Gastroesophageal sphincter (tissue), 4 donors: ENCODE measurements around the gene LARGE1. TPM values are rescaled to one million over a fixed set of nuclear protein-coding genes. Genes with fewer than 3 reads are reported as not detected.

Source experiments
- ATAC-seq: fragments of 150-250 bp; one replicate; pipeline ENCODE4 v1.9.1; 2016; ENCODE audit warnings: mild to moderate bottlenecking, moderate library complexity
- H3K27ac ChIP-seq, 4 donors: fragments of 200-600 bp; sonication (generic) in 3 of 4; 1 replicate in 3 of 4; 2 replicates in 1 of 4; pipeline ENCODE4 v1.5.1; 2016 to 2019
- H3K27me3 ChIP-seq: fragments of 200-600 bp; sonication (generic); one replicate; pipeline ENCODE4 v1.5.1; 2019
- H3K36me3 ChIP-seq, 2 donors: fragments of 200-600 bp; sonication (generic); one replicate each; pipeline ENCODE4 v1.5.1; 2019; ENCODE audit warnings: control low read depth in 1 of 2
- H3K4me1 ChIP-seq, 3 donors: fragments of 200-600 bp; sonication (generic); 1 replicate in 2 of 3; 2 replicates in 1 of 3; pipeline ENCODE4 v1.5.1; 2016 to 2019; ENCODE audit warnings: control low read depth in 2 of 3
- H3K4me3 ChIP-seq, 2 donors: fragments of 200-600 bp; sonication (generic); one replicate each; pipeline ENCODE4 v1.5.1; 2019; ENCODE audit warnings: mild to moderate bottlenecking in 1 of 2, moderate library complexity in 1 of 2
- H3K9me3 ChIP-seq, 3 donors: fragments of 200-600 bp; sonication (generic); one replicate each; pipeline ENCODE4 v1.5.1; 2017 to 2019; ENCODE audit warnings: control low read depth in 2 of 3
- CTCF ChIP-seq, 4 experiments: fragments of 200-600 bp in 2 of 4; fragments of 450-650 bp in 2 of 4; sonication (generic) in 1 of 4; IDR thresholded peaks; one replicate each; pipeline ENCODE4 v1.5.1; 2017 to 2019; ENCODE audit warnings: antibody characterized with exemption in 4 of 4, mild to moderate bottlenecking in 2 of 4, moderate library complexity in 2 of 4
- EP300 ChIP-seq: sonication (generic); formaldehyde crosslinking; IDR thresholded peaks from one replicate; pipeline ENCODE4 v1.6.1; 2017; ENCODE audit warnings: antibody characterized with exemption, mild to moderate bottlenecking
- POLR2A ChIP-seq, 2 donors: fragments of 450-650 bp; IDR thresholded peaks; one replicate each; pipeline ENCODE4 v1.6.1; 2017; ENCODE audit warnings: antibody characterized with exemption in 2 of 2, mild to moderate bottlenecking in 2 of 2, moderate library complexity in 1 of 2
- POLR2AphosphoS5 ChIP-seq: sonication (generic); formaldehyde crosslinking; IDR thresholded peaks from one replicate; pipeline ENCODE4 v1.6.1; 2017; ENCODE audit warnings: antibody characterized with exemption
- WGBS, 2 donors: methylation state at CpG; one replicate each; pipeline ENCODE4 v1.1.5; 2018; ENCODE audit warnings: low coverage in 1 of 2; 5-methylcytosine and 5-hydroxymethylcytosine counted together
- total RNA-seq, 4 donors: library from RNA; depleted of rRNA; stranded (reverse); fragments of >200 nt; gene quantifications; one replicate each; pipeline ENCODE4 v1.1.0, GENCODE V29; 2016

The LARGE1 gene
- total RNA-seq, 4 donors from 2014 or later: 23.0 to 67.8 (median 48.0) TPM

DNA sequence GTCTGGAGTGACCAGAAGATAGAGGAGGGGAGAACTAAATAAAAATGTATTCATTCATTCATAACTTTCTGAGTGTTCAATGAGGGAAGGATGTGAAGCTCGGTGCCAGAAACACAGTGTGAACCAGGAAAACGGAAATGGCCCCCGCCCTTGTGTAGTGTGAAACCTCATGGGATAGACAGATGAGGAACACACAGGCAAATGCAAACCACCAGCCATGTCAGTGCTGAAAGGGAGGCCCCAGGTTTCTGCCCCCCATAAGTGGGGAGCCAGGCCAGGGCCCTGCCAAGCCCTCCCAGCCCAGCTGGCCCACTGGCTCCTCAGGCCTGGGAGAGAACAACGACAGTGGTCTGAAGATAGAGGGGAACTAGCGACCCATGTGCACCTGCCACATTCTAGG, 30.5 kb downstream of the LARGE1 start:
- 73 to 77% methylated on average over 3 of the region's 5 CpGs for WGBS, 2 donors
- Histone ChIP-seq H3K4me3 (no peak overlapping the region), H3K9me3 (no peaks in the 10 kb centered on the region), H3K27me3 (no peaks in the 10 kb centered on the region), H3K4me1 (peaks cover 0 to 31% (median 3%) of the 10 kb centered on the region in 3 donors), H3K36me3 (no peaks in the 10 kb centered on the region), H3K27ac (no peak overlapping the region)
- ATAC-seq: no peak
- TF ChIP-seq EP300 (no peak), POLR2AphosphoS5 (no peak), POLR2A (IDR thresholded peaks at IDR 0.05) (no peak), CTCF (IDR thresholded peaks at IDR 0.05) (no peak)

- Histone ChIP-seq H3K27ac (no peak overlapping the region), H3K36me3 (no peaks in the 10 kb centered on the region), H3K4me1 (peaks cover 0 to 26% (median 3%) of the 10 kb centered on the region in 3 donors), H3K9me3 (no peaks in the 10 kb centered on the region), H3K27me3 (no peaks in the 10 kb centered on the region), H3K4me3 (no peak overlapping the region)
- 63 to 81% methylated on average over 4 of the region's 4 CpGs for WGBS, 2 donors
- ATAC-seq: no peak
- no peak for TF ChIP-seq EP300
- TF ChIP-seq POLR2A (IDR thresholded peaks at IDR 0.05): no peak
- no peak for TF ChIP-seq CTCF (IDR thresholded peaks at IDR 0.05)
- TF ChIP-seq POLR2AphosphoS5: no peak
Measured at GRCh38 chr22:33888821-33889220, 31.5 kb downstream of the LARGE1 start.

- 91% methylated on average over 11 of the region's 13 CpGs; no CpG with 5 or more reads in 1 of the 2 donors for WGBS, 2 donors
- H3K4me1 ChIP-seq: peaks cover 0 to 26% (median 3%) of the 10 kb centered on the region in 3 donors
- no peaks in the 10 kb centered on the region for H3K27me3 ChIP-seq
- ATAC-seq: no peak
- no peaks in the 10 kb centered on the region for H3K9me3 ChIP-seq
- TF ChIP-seq CTCF (IDR thresholded peaks at IDR 0.05) (no peak), POLR2A (IDR thresholded peaks at IDR 0.05) (no peak), EP300 (no peak), POLR2AphosphoS5 (no peak)
- H3K4me3 ChIP-seq: no peak overlapping the region
- no peaks in the 10 kb centered on the region for H3K36me3 ChIP-seq
- no peak overlapping the region for H3K27ac ChIP-seq
Measured at GRCh38 chr22:33887173-33887572, 33.1 kb downstream of the LARGE1 start.

- 92 to 100% methylated on average over 2 to 5 of the region's 5 CpGs for WGBS, 2 donors
- Histone ChIP-seq H3K27ac (no peak overlapping the region), H3K4me1 (peaks cover 0 to 26% (median 3%) of the 10 kb centered on the region in 3 donors)
Measured at GRCh38 chr22:33886696-33887095, 33.6 kb downstream of the LARGE1 start.

More at GRCh38 chr22:33886696-33887095, 33.6 kb downstream of the LARGE1 start:
- no peaks in the 10 kb centered on the region for H3K36me3 ChIP-seq
- no peak for TF ChIP-seq EP300
- no peak for TF ChIP-seq POLR2AphosphoS5
- no peak for TF ChIP-seq CTCF (IDR thresholded peaks at IDR 0.05)
- no peak for TF ChIP-seq POLR2A (IDR thresholded peaks at IDR 0.05)
- ATAC-seq: no peak
- no peak overlapping the region for H3K4me3 ChIP-seq
- H3K9me3 ChIP-seq: no peaks in the 10 kb centered on the region
- H3K27me3 ChIP-seq: no peaks in the 10 kb centered on the region
